CD4-positive, alpha-beta memory T cell (primary cell): ENCODE results near the gene CYP19A1. TPM values are rescaled to one million over a fixed set of nuclear protein-coding genes. Genes with fewer than 3 reads are reported as not detected.
"Not testable (repeated sequence)": the region's sequence is repeated elsewhere in the genome, so short reads cannot be mapped to it uniquely, and the experiment has no call there.

ENCODE experiments used
- CTCF ChIA-PET: fragments of 350-600 bp; sonication (Branson Sonifier 250); formaldehyde crosslinking; loops from one replicate; lab custom pipeline; 2021; ENCODE audit warnings: inconsistent platforms; ENCODE audit not compliant: partially characterized antibody; lab: Charles Lee
- POLR2A ChIA-PET: fragments of 350-600 bp; sonication (Branson Sonifier 250); formaldehyde crosslinking; loops from one replicate; lab custom pipeline; 2021; ENCODE audit not compliant: partially characterized antibody; lab: Charles Lee
- DNase-seq, 5 donors: peaks; one replicate each; pipeline versions ENCODE4 v3.0.0 to v3.0.0-alpha.2; 2020 to 2022; ENCODE audit warnings: mixed read lengths in 1 of 5
- H3K27ac ChIP-seq: one replicate; pipeline ENCODE4 v1.7.0; 2013; ENCODE audit warnings: low read depth, low read length
- H3K27me3 ChIP-seq: 2 replicates; pipeline ENCODE4 v1.7.0; 2013; ENCODE audit warnings: mild to moderate bottlenecking, low read length, moderate library complexity; ENCODE audit not compliant: insufficient read depth
- H3K36me3 ChIP-seq: 2 replicates; pipeline ENCODE4 v1.7.0; 2013; ENCODE audit warnings: mild to moderate bottlenecking, low read length, moderate library complexity; ENCODE audit not compliant: insufficient read depth
- H3K4me1 ChIP-seq: 2 replicates; pipeline ENCODE4 v1.7.0; 2013; ENCODE audit warnings: mild to moderate bottlenecking, low read length, moderate library complexity; ENCODE audit not compliant: insufficient read depth
- H3K4me3 ChIP-seq, 2 donors: one replicate each; pipeline ENCODE4 v1.7.0; 2013; ENCODE audit warnings: low read length in 2 of 2, mild to moderate bottlenecking in 1 of 2
- H3K9me3 ChIP-seq, 2 donors: one replicate each; pipeline ENCODE4 v1.7.0; 2013; ENCODE audit warnings: low read length in 2 of 2, control low read depth in 1 of 2; ENCODE audit not compliant: control insufficient read depth in 1 of 2
- H3K27ac Mint-ChIP-seq, 7 donors: one replicate each; pipeline ENCODE4 v1.8.0; 2020 to 2021; ENCODE audit warnings: mixed read lengths in 7 of 7, mild to moderate bottlenecking in 6 of 7, inconsistent platforms in 3 of 7, moderate library complexity in 3 of 7
- H3K27me3 Mint-ChIP-seq, 2 donors: one replicate each; pipeline ENCODE4 v1.8.0; 2020 to 2021; ENCODE audit warnings: mixed read lengths in 2 of 2
- H3K36me3 Mint-ChIP-seq, 2 donors: one replicate each; pipeline ENCODE4 v1.8.0; 2020 to 2021; ENCODE audit warnings: mixed read lengths in 2 of 2, inconsistent platforms in 1 of 2, mild to moderate bottlenecking in 1 of 2
- H3K4me1 Mint-ChIP-seq, 4 donors: one replicate each; pipeline ENCODE4 v1.8.0; 2020 to 2021; ENCODE audit warnings: mixed read lengths in 4 of 4, mild to moderate bottlenecking in 1 of 4
- H3K4me3 Mint-ChIP-seq, 8 donors: one replicate each; pipeline ENCODE4 v1.8.0; 2020 to 2021; ENCODE audit warnings: mixed read lengths in 8 of 8, mild to moderate bottlenecking in 7 of 8, moderate library complexity in 6 of 8, inconsistent platforms in 3 of 8
- H3K9me3 Mint-ChIP-seq, 8 donors: one replicate each; pipeline ENCODE4 v1.8.0; 2020 to 2021; ENCODE audit warnings: mixed read lengths in 8 of 8, mild to moderate bottlenecking in 5 of 8, inconsistent platforms in 3 of 8, moderate library complexity in 1 of 8
- intact Hi-C: fragments of 100-400 bp; cut with micrococcal nuclease; formaldehyde crosslinking; loops from one replicate; pipeline ENCODE4 v1.15.1; 2023
- polyA plus RNA-seq, 2 donors: library from polyadenylated mRNA; unstranded; fragments of 300-500 nt; fragmentation: Illumina TruSeq; gene quantifications; one replicate each; pipeline ENCODE4 v1.2.3, GENCODE V29; 2021
- total RNA-seq, 2 experiments: library from RNA; stranded (reverse); gene quantifications; one replicate each; pipeline ENCODE4 v1.2.3, GENCODE V29; 2021

Gene CYP19A1
- total and polyA plus RNA-seq, 4 experiments from 2014 or later = not detected

- H3K4me3 ChIP-seq = no peak overlapping the region
- H3K36me3 ChIP-seq = no peaks in the 10 kb centered on the region
- H3K27me3 ChIP-seq = peaks cover 6% of the 10 kb centered on the region
- Mint-ChIP-seq H3K27me3 (peaks cover 18 to 27% of the 10 kb centered on the region in 2 donors), H3K9me3 (peaks cover 0 to 2% (median 0%) of the 10 kb centered on the region in 8 donors), H3K4me1 (peaks cover 3 to 5% (median 4%) of the 10 kb centered on the region in 4 donors), H3K4me3 (no peak overlapping the region), H3K36me3 (no peaks in the 10 kb centered on the region), H3K27ac (no peak overlapping the region)
- peaks cover 7% of the 10 kb centered on the region for H3K4me1 ChIP-seq
- DNase-seq = no peak
- H3K27ac ChIP-seq = no peak overlapping the region
- intact Hi-C loops = no loop called here
- ChIA-PET CTCF (interaction anchor here (2.3 to 2.8 kb wide), 2 partner anchors 12 to 28 kb away, joined by 9 to 14 read pairs; no protein-coding TSS in a partner anchor), POLR2A (no interaction called here)
- H3K9me3 ChIP-seq = no peaks in the 10 kb centered on the region
Observed at GRCh38 chr15:51191072-51191670, 147.2 kb downstream of the CYP19A1 start.

- Histone ChIP-seq H3K36me3 (no peaks in the 10 kb centered on the region), H3K4me3 (no peak overlapping the region), H3K27me3 (peaks cover 6% of the 10 kb centered on the region), H3K9me3 (no peaks in the 10 kb centered on the region), H3K4me1 (peaks cover 7% of the 10 kb centered on the region), H3K27ac (no peak overlapping the region)
- peaks cover 3 to 5% (median 4%) of the 10 kb centered on the region in 4 donors for H3K4me1 Mint-ChIP-seq
- H3K4me3 Mint-ChIP-seq = no peak overlapping the region
- no peak for DNase-seq
- H3K9me3 Mint-ChIP-seq = peaks cover 0 to 2% (median 0%) of the 10 kb centered on the region in 8 donors
- H3K27me3 Mint-ChIP-seq = peaks cover 14 to 22% of the 10 kb centered on the region in 2 donors
- H3K36me3 Mint-ChIP-seq = no peaks in the 10 kb centered on the region
- CTCF ChIA-PET = interaction anchor here (0.7 to 2.2 kb wide), 2 partner anchors 9 to 27 kb away, joined by 4 to 9 read pairs; no protein-coding TSS in a partner anchor
- intact Hi-C loops = no loop called here
- no peak overlapping the region for H3K27ac Mint-ChIP-seq
- POLR2A ChIA-PET = no interaction called here
Observed at GRCh38 chr15:51190424-51191068, 147.8 kb downstream of the CYP19A1 start.

DNA sequence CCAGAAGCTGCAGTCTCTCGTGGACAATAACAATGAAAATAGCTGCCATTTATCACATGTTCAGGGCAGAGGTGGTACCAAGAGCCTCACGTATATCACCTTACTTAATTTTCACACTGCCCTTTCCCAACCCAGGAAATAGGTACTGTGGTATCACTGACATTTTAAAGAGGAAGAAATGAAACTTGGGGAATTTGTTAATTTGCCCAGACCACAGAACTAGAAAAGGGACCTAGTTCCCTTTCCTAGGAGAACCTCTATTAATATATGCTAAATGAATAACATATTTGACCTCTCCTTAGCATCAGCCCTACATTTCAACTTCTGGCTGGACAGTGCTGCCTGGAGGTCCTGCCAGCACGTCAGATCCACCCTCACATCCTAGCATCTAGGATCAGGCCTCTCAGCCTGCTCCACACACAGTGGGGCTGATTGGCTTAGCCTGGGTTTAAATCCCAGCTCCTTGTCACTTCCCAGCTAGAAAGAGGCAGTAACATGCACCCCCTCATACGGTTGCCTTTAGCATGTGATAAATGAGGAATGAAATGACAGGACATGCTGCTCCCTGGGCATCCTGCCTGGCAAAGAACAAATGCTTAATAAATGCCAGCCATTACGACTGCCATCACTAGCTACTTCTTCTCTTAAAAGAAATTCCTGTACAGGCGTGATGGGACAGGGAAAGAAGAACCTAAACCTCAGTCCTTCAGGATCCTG is 148.6 kb downstream of the CYP19A1 start:
- Mint-ChIP-seq H3K4me3 (no peak overlapping the region), H3K4me1 (peaks cover 3 to 5% (median 4%) of the 10 kb centered on the region in 4 donors), H3K27me3 (peaks cover 13 to 21% of the 10 kb centered on the region in 2 donors), H3K27ac (no peak overlapping the region), H3K9me3 (peaks cover 0 to 2% (median 0%) of the 10 kb centered on the region in 8 donors), H3K36me3 (no peaks in the 10 kb centered on the region)
- POLR2A ChIA-PET = no interaction called here
- CTCF ChIA-PET = interaction anchor here (0.7 to 2.2 kb wide), 2 partner anchors 10 to 27 kb away, joined by 4 to 9 read pairs; no protein-coding TSS in a partner anchor
- Histone ChIP-seq H3K4me3 (no peak overlapping the region), H3K9me3 (no peaks in the 10 kb centered on the region), H3K27me3 (peaks cover 6% of the 10 kb centered on the region), H3K27ac (no peak overlapping the region), H3K4me1 (peaks cover 7% of the 10 kb centered on the region), H3K36me3 (no peaks in the 10 kb centered on the region)
- no peak for DNase-seq
- intact Hi-C loops = no loop called here

DNA sequence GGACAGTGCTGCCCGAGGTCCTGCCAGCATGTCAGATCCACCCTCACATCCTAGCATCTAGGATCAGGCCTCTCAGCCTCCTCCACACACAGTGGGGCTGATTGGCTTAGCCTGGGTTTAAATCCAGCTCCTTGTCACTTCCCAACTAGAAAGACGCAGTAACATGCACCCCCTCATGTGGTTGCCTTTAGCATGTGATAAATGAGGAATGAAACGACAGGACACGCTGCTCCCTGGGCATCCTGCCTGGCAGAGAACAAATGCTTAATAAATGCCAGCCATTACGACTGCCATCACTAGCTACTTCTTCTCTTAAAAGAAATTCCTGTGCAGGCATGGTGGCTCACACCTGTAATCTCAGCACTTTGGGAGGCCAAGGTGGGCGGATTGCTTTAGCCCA is 149.6 kb downstream of the CYP19A1 start:
- H3K9me3 ChIP-seq, DNase-seq, H3K36me3 Mint-ChIP-seq, intact Hi-C loops, H3K4me1 Mint-ChIP-seq, POLR2A ChIA-PET, H3K36me3 ChIP-seq, H3K4me3 Mint-ChIP-seq, H3K27me3 ChIP-seq, H3K9me3 Mint-ChIP-seq, H3K27ac ChIP-seq, H3K4me3 ChIP-seq, H3K4me1 ChIP-seq: not testable (repeated sequence)
- CTCF ChIA-PET = interaction anchor here (1.2 to 2.2 kb wide), 2 partner anchors 9 to 26 kb away, joined by 3 to 9 read pairs; no protein-coding TSS in a partner anchor
- peak overlapping the region in 1 of 7 donors; percentile 68 for H3K27ac Mint-ChIP-seq
- peaks cover 10 to 15% of the 10 kb centered on the region in 2 donors for H3K27me3 Mint-ChIP-seq

GRCh38 chr15:51186891-51187290 is 151.5 kb downstream of the CYP19A1 start:
- no peak overlapping the region for H3K27ac ChIP-seq
- Mint-ChIP-seq H3K27me3 (peaks cover 5 to 9% of the 10 kb centered on the region in 2 donors), H3K36me3 (no peaks in the 10 kb centered on the region), H3K4me3 (no peak overlapping the region), H3K27ac (no peak overlapping the region), H3K9me3 (peaks cover 0 to 2% (median 0%) of the 10 kb centered on the region in 8 donors), H3K4me1 (no peaks in the 10 kb centered on the region)
- no peaks in the 10 kb centered on the region for H3K27me3 ChIP-seq
- ChIA-PET CTCF (interaction anchor here (0.6 kb wide), 1 partner anchor 24 kb away, joined by 5 read pairs; no protein-coding TSS in a partner anchor), POLR2A (no interaction called here)
- H3K36me3 ChIP-seq = no peaks in the 10 kb centered on the region
- H3K4me3 ChIP-seq = no peak overlapping the region
- DNase-seq = peak in 1 of 5 donors; percentile 32
- intact Hi-C loops = no loop called here
- no peaks in the 10 kb centered on the region for H3K9me3 ChIP-seq
- no peaks in the 10 kb centered on the region for H3K4me1 ChIP-seq

- POLR2A ChIA-PET = no interaction called here
- no peaks in the 10 kb centered on the region for H3K36me3 ChIP-seq
- no peaks in the 10 kb centered on the region for H3K36me3 Mint-ChIP-seq
- H3K4me1 ChIP-seq = no peaks in the 10 kb centered on the region
- H3K9me3 Mint-ChIP-seq = peaks cover 0 to 3% (median 0%) of the 10 kb centered on the region in 8 donors
- no peak overlapping the region for H3K4me3 ChIP-seq
- H3K4me3 Mint-ChIP-seq = no peak overlapping the region
- H3K9me3 ChIP-seq = no peaks in the 10 kb centered on the region
- H3K4me1 Mint-ChIP-seq = no peaks in the 10 kb centered on the region
- peaks cover 3 to 7% of the 10 kb centered on the region in 2 donors for H3K27me3 Mint-ChIP-seq
- intact Hi-C loops = no loop called here
- no peak overlapping the region for H3K27ac ChIP-seq
- H3K27me3 ChIP-seq = no peaks in the 10 kb centered on the region
- no peak overlapping the region for H3K27ac Mint-ChIP-seq
- CTCF ChIA-PET = interaction anchor here (0.6 to 1.4 kb wide), 2 partner anchors 16 to 23 kb away, joined by 3 to 5 read pairs; no protein-coding TSS in a partner anchor
- DNase-seq = no peak
Observed at GRCh38 chr15:51186181-51186705, 152.2 kb downstream of the CYP19A1 start.
